GM12892 (cell line): ENCODE data around the gene ROR1.

Source experiments
- POLR2A ChIP-seq: IDR thresholded peaks from 2 replicates; pipeline ENCODE4 v1.6.1; 2011; ENCODE audit warnings: low read depth, low read length, control low read depth
- TAF1 ChIP-seq: IDR thresholded peaks from 2 replicates; pipeline ENCODE4 v1.6.1; 2011; ENCODE audit warnings: low read depth, mild to moderate bottlenecking, control low read depth, low read length, borderline replicate concordance

GRCh38 chr1:64223329-64224151, 449.7 kb downstream of the ROR1 start:
- TF ChIP-seq POLR2A = no peak
- TF ChIP-seq TAF1 = no peak
